Measurements from ENCODE around the gene NELL1. TPM values are rescaled to one million over a fixed set of nuclear protein-coding genes. Genes with fewer than 3 reads are reported as not detected.

The NELL1 gene
- total and polyA plus RNA-seq, 12 donors, result 0.11 to 0.39 (median 0.24) TPM; not detected in 9

GRCh38 chr11:20626279-20626678 lies 43.1 kb upstream of the NELL1 start:
- TF ChIP-seq POLR2A (IDR thresholded peaks at IDR 0.05) (no peak), CTCF (IDR thresholded peaks at IDR 0.05) (no peak)
- no peaks in the 10 kb centered on the region for H3K36me3 ChIP-seq (replicated peaks in 1 of 2)
- no peaks in the 10 kb centered on the region for H3K4me1 ChIP-seq (replicated peaks in 1 of 2)
- WGBS, 4 donors, result 62 to 67% (median 64%) methylated on average over 4 of the region's 4 CpGs
- H3K4me3 ChIP-seq, result no peak overlapping the region
- no peaks in the 10 kb centered on the region for H3K9me3 ChIP-seq (replicated peaks in 1 of 3)
- no peak overlapping the region for H3K27ac ChIP-seq
- DNase-seq, result no peak
- peaks cover 5% of the 10 kb centered on the region for H3K27me3 ChIP-seq
- intact Hi-C loops (cut with DNase I), result no loop called here

- Histone ChIP-seq H3K4me1 (replicated peaks in 1 of 2) (no peaks in the 10 kb centered on the region), H3K36me3 (replicated peaks in 1 of 2) (no peaks in the 10 kb centered on the region), H3K27ac (no peak overlapping the region), H3K27me3 (peaks cover 5% of the 10 kb centered on the region), H3K4me3 (no peak overlapping the region), H3K9me3 (replicated peaks in 1 of 3) (no peaks in the 10 kb centered on the region)
- intact Hi-C loops (cut with DNase I), result no loop called here
- no peak for DNase-seq
- TF ChIP-seq POLR2A (IDR thresholded peaks at IDR 0.05) (no peak), CTCF (IDR thresholded peaks at IDR 0.05) (no peak)
- 75 to 81% (median 79%) methylated on average over 3 of the region's 3 CpGs for WGBS, 4 donors
Observed at GRCh38 chr11:20627026-20627425, 42.4 kb upstream of the NELL1 start.

GRCh38 chr11:20627701-20628100 lies 41.7 kb upstream of the NELL1 start:
- no peak for DNase-seq
- intact Hi-C loops (cut with DNase I), result no loop called here
- no peak overlapping the region for H3K4me3 ChIP-seq
- no peak for TF ChIP-seq POLR2A (IDR thresholded peaks at IDR 0.05)
- no peak for TF ChIP-seq CTCF (IDR thresholded peaks at IDR 0.05)
- no peak overlapping the region for H3K27ac ChIP-seq
- H3K4me1 ChIP-seq (replicated peaks in 1 of 2), result no peaks in the 10 kb centered on the region
- H3K9me3 ChIP-seq (replicated peaks in 1 of 3), result no peaks in the 10 kb centered on the region
- H3K36me3 ChIP-seq (replicated peaks in 1 of 2), result no peaks in the 10 kb centered on the region
- peaks cover 5% of the 10 kb centered on the region for H3K27me3 ChIP-seq
- WGBS, 4 donors, result 30 to 76% (median 53%) methylated on average over 3 of the region's 3 CpGs

GRCh38 chr11:20631519-20632168 lies 37.7 kb upstream of the NELL1 start:
- 67 to 79% (median 73%) methylated on average over 5 of the region's 5 CpGs for WGBS, 4 donors
- DNase-seq, result no peak
- H3K9me3 ChIP-seq (replicated peaks in 1 of 3), result no peaks in the 10 kb centered on the region
- no peaks in the 10 kb centered on the region for H3K27me3 ChIP-seq
- no peak overlapping the region for H3K4me3 ChIP-seq
- no peaks in the 10 kb centered on the region for H3K36me3 ChIP-seq (replicated peaks in 1 of 2)
- H3K27ac ChIP-seq, result no peak overlapping the region
- intact Hi-C loops (cut with DNase I), result no loop called here
- no peak for TF ChIP-seq POLR2A (IDR thresholded peaks at IDR 0.05)
- TF ChIP-seq CTCF (IDR thresholded peaks at IDR 0.05), result no peak
- no peaks in the 10 kb centered on the region for H3K4me1 ChIP-seq (replicated peaks in 1 of 2)

Measured in adrenal gland (tissue), 12 donors.